ENCODE results near the gene FANCC. TPM values are rescaled to one million over a fixed set of nuclear protein-coding genes. Genes with fewer than 3 reads are reported as not detected.
"Not testable (repeated sequence)": the region's sequence is repeated elsewhere in the genome, so short reads cannot be mapped to it uniquely, and the experiment has no call there.

Gene FANCC
- total RNA-seq, 2 experiments from 2014 or later, result 5.7 to 6.3 TPM

GRCh38 chr9:95332860-95333259, 15.4 kb upstream of the FANCC start:
- no peaks in the 10 kb centered on the region for H3K4me1 Mint-ChIP-seq (ENCODE audit: low read depth)
- Histone ChIP-seq H3K4me1 (ENCODE audit: insufficient read depth, low read length) (no peaks in the 10 kb centered on the region), H3K27ac (ENCODE audit: low read depth in 1 of 2, low read length in 2 of 2) (no peak overlapping the region), H3K4me3 (ENCODE audit: low read length) (no peak overlapping the region), H3K36me3 (ENCODE audit: insufficient read depth, low read length) (no peaks in the 10 kb centered on the region), H3K27me3 (ENCODE audit: control insufficient read depth in 1 of 2, insufficient read depth in 2 of 2, low read length in 2 of 2) (peaks cover 7 to 9% of the 10 kb centered on the region in 2 experiments), H3K9me3 (ENCODE audit: control insufficient read depth in 1 of 2, insufficient read depth in 1 of 2, low read length in 2 of 2) (peaks cover 4 to 16% of the 10 kb centered on the region in 2 experiments)
- no peak overlapping the region for H3K4me3 Mint-ChIP-seq
- H3K27me3 Mint-ChIP-seq, result peaks cover 8% of the 10 kb centered on the region
- ATAC-seq (ENCODE audit: poor library complexity) (no peak), DNase-seq (no peak)
- CTCF ChIA-PET, result no interaction called here
- H3K27ac Mint-ChIP-seq, result no peak overlapping the region
- no peaks in the 10 kb centered on the region for H3K36me3 Mint-ChIP-seq (ENCODE audit: low read depth)
- TF ChIP-seq CTCF (IDR thresholded peaks at IDR 0.05), result no peak
- no peaks in the 10 kb centered on the region for H3K9me3 Mint-ChIP-seq
- intact Hi-C loops (cut with DNase I, micrococcal nuclease), result no loop called here
- POLR2A ChIA-PET, result no interaction called here

- Histone ChIP-seq H3K9me3 (ENCODE audit: control insufficient read depth in 1 of 2, insufficient read depth in 1 of 2, low read length in 2 of 2) (peaks cover 8 to 13% of the 10 kb centered on the region in 2 experiments), H3K36me3 (ENCODE audit: insufficient read depth, low read length) (no peaks in the 10 kb centered on the region), H3K4me3 (ENCODE audit: low read length) (no peak overlapping the region), H3K27me3 (ENCODE audit: control insufficient read depth in 1 of 2, insufficient read depth in 2 of 2, low read length in 2 of 2) (peaks cover 0 to 3% of the 10 kb centered on the region in 2 experiments), H3K4me1 (ENCODE audit: insufficient read depth, low read length) (no peaks in the 10 kb centered on the region), H3K27ac (ENCODE audit: low read depth in 1 of 2, low read length in 2 of 2) (no peak overlapping the region)
- H3K4me1 Mint-ChIP-seq (ENCODE audit: low read depth), result no peaks in the 10 kb centered on the region
- DNase-seq (no peak), ATAC-seq (ENCODE audit: poor library complexity) (no peak)
- intact Hi-C loops (cut with DNase I, micrococcal nuclease), result no loop called here
- no peak for TF ChIP-seq CTCF (IDR thresholded peaks at IDR 0.05)
- no peak overlapping the region for H3K27ac Mint-ChIP-seq
- no peak overlapping the region for H3K4me3 Mint-ChIP-seq
- ChIA-PET CTCF (no interaction called here), POLR2A (no interaction called here)
- H3K27me3 Mint-ChIP-seq, result peaks cover 4% of the 10 kb centered on the region
- no peaks in the 10 kb centered on the region for H3K36me3 Mint-ChIP-seq (ENCODE audit: low read depth)
- H3K9me3 Mint-ChIP-seq, result peaks cover 2% of the 10 kb centered on the region
Observed at GRCh38 chr9:95330720-95331404, 13.4 kb upstream of the FANCC start.

GRCh38 chr9:95329061-95329460, 11.6 kb upstream of the FANCC start:
- peaks cover 8 to 13% of the 10 kb centered on the region in 2 experiments for H3K9me3 ChIP-seq (ENCODE audit: control insufficient read depth in 1 of 2, insufficient read depth in 1 of 2, low read length in 2 of 2)
- H3K4me1 Mint-ChIP-seq (ENCODE audit: low read depth); DNase-seq; ATAC-seq (ENCODE audit: poor library complexity); H3K36me3 Mint-ChIP-seq (ENCODE audit: low read depth); H3K4me3 Mint-ChIP-seq; H3K36me3 ChIP-seq (ENCODE audit: insufficient read depth, low read length); POLR2A ChIA-PET; H3K4me1 ChIP-seq (ENCODE audit: insufficient read depth, low read length); intact Hi-C loops (cut with DNase I, micrococcal nuclease); H3K4me3 ChIP-seq (ENCODE audit: low read length); H3K27ac ChIP-seq (ENCODE audit: low read depth in 1 of 2, low read length in 2 of 2); H3K27ac Mint-ChIP-seq; H3K9me3 Mint-ChIP-seq; H3K27me3 ChIP-seq (ENCODE audit: control insufficient read depth in 1 of 2, insufficient read depth in 2 of 2, low read length in 2 of 2); H3K27me3 Mint-ChIP-seq: not testable (repeated sequence)
- CTCF ChIA-PET, result interaction anchor here (0.7 to 1.0 kb wide), 2 partner anchors 9 to 161 kb away, joined by 3 read pairs; no protein-coding TSS in a partner anchor
